Spleen (tissue), 7 donors: ENCODE data around the gene DNAJC15.
"Not testable (repeated sequence)": the region's sequence is repeated elsewhere in the genome, so short reads cannot be mapped to it uniquely, and the experiment has no call there.

Experiments used
- POLR2A ChIP-seq, 3 donors: fragments of 450-650 bp; IDR thresholded peaks; one replicate each; pipeline ENCODE4 v1.5.1; 2017; ENCODE audit warnings: antibody characterized with exemption in 3 of 3, mild to moderate bottlenecking in 1 of 3
- POLR2AphosphoS5 ChIP-seq, 3 donors: sonication (generic); formaldehyde crosslinking; IDR thresholded peaks; one replicate each; pipeline ENCODE4 v1.5.1; 2017; ENCODE audit warnings: antibody characterized with exemption in 3 of 3
- TF ChIP-seq, protein P1 (sequence below), 11 experiments: fragments of 200-600 bp in 7 of 11; fragments of 450-650 bp in 4 of 11; sonication (generic) in 4 of 11; IDR thresholded peaks in 8 of 11; conservative IDR thresholded peaks in 3 of 11; 1 replicate in 7 of 11; 2 replicates in 4 of 11; pipeline versions ENCODE4 v1.4.0 to v1.8.0; 2016 to 2021; ENCODE audit warnings: antibody characterized with exemption in 11 of 11, inconsistent platforms in 4 of 11, mild to moderate bottlenecking in 1 of 11
- donor health status: DM: no; HTN: no; CAD: no; lungs with moderate emphysema.
- donor health status: DM: no; HTN: no; CAD: no.
- donor health status: DM: no; HTN: no; CAD: no.

DNA sequence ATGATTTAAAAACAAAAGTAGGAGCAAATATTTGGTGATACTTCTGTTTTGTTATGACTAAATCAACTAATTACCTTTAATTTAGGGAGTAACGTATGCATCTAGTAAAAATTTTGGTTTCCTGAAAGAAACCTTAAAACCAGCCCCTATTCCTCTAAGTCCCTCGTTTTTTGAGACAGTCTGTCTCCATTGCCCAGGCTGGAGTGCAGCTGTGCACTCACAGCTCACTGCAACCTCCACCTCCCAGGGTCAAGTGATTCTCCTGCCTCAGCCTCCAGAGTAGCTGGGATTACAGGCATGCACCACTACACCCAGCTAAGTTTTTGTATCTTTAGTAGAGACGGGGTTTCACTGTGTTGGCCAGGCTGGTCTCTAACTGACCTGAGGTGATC lies 52.1 kb downstream of the DNAJC15 start:
- TF ChIP-seq POLR2A, POLR2AphosphoS5 (IDR thresholded peaks at IDR 0.05): not testable (repeated sequence)
- TF ChIP-seq, protein P1, sequence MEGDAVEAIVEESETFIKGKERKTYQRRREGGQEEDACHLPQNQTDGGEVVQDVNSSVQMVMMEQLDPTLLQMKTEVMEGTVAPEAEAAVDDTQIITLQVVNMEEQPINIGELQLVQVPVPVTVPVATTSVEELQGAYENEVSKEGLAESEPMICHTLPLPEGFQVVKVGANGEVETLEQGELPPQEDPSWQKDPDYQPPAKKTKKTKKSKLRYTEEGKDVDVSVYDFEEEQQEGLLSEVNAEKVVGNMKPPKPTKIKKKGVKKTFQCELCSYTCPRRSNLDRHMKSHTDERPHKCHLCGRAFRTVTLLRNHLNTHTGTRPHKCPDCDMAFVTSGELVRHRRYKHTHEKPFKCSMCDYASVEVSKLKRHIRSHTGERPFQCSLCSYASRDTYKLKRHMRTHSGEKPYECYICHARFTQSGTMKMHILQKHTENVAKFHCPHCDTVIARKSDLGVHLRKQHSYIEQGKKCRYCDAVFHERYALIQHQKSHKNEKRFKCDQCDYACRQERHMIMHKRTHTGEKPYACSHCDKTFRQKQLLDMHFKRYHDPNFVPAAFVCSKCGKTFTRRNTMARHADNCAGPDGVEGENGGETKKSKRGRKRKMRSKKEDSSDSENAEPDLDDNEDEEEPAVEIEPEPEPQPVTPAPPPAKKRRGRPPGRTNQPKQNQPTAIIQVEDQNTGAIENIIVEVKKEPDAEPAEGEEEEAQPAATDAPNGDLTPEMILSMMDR (IDR thresholded peaks at IDR 0.05 in 8 of 11, conservative IDR thresholded peaks at IDR 0.05 in 3 of 11), result not testable (repeated sequence)
